HepG2 (cell line): ENCODE data around the gene ACP5. TPM values are rescaled to one million over a fixed set of nuclear protein-coding genes. Genes with fewer than 3 reads are reported as not detected.

Experiments used
- AGO1 ChIP-seq: fragments of 200-400 bp; formaldehyde crosslinking; IDR thresholded peaks from 2 replicates; pipeline ENCODE4 v1.6.1; 2017; ENCODE audit warnings: mild to moderate bottlenecking, low read depth, low read length, moderate library complexity; ENCODE audit not compliant: poor library complexity, severe bottlenecking
- AHDC1 ChIP-seq: sonication (generic); formaldehyde crosslinking; IDR thresholded peaks from 2 replicates; pipeline ENCODE4 v1.5.1; 2020; ENCODE audit warnings: mild to moderate bottlenecking, missing genetic modification reagents, borderline replicate concordance
- ERF ChIP-seq: IDR thresholded peaks from 2 replicates; pipeline ENCODE4 v1.6.1; 2018; ENCODE audit warnings: missing biosample characterization, missing genetic modification reagents
- HNF4A ChIP-seq: sonication (generic); formaldehyde crosslinking; IDR thresholded peaks from 2 replicates; pipeline ENCODE4 v1.4.0; 2020; ENCODE audit warnings: missing genetic modification reagents
- HNRNPLL ChIP-seq: fragments of 200-400 bp; formaldehyde crosslinking; IDR thresholded peaks from 2 replicates; pipeline ENCODE4 v1.6.1; 2017; ENCODE audit warnings: mild to moderate bottlenecking, low read depth, low read length; ENCODE audit not compliant: poor library complexity, severe bottlenecking
- NCOR1 ChIP-seq: fragments of 200-600 bp; sonication (generic); IDR thresholded peaks from 2 replicates; pipeline ENCODE4 v1.7.0; 2017; ENCODE audit warnings: antibody characterized with exemption, low read length, borderline replicate concordance
- PAX8 ChIP-seq: sonication (generic); formaldehyde crosslinking; IDR thresholded peaks from 2 replicates; pipeline ENCODE4 v1.8.0; 2022; ENCODE audit warnings: mild to moderate bottlenecking, missing genetic modification reagents, borderline replicate concordance
- RFXAP ChIP-seq: sonication (generic); formaldehyde crosslinking; IDR thresholded peaks from 2 replicates; pipeline ENCODE4 v1.4.0; 2020; ENCODE audit warnings: missing genetic modification reagents, borderline replicate concordance
- SP1 ChIP-seq, 2 experiments: fragments of 450-650 bp in 1 of 2; sonication (generic) in 1 of 2; formaldehyde crosslinking in 1 of 2; IDR thresholded peaks; 2 replicates each; pipeline versions ENCODE4 v1.4.0 to v1.6.1; 2016 to 2020; ENCODE audit warnings: missing genetic modification reagents in 1 of 2
- ZBTB8A ChIP-seq: sonication (generic); formaldehyde crosslinking; IDR thresholded peaks from 2 replicates; pipeline ENCODE4 v1.4.0; 2020; ENCODE audit warnings: mild to moderate bottlenecking, low read depth, missing genetic modification reagents, borderline replicate concordance
- ZNF280B ChIP-seq: sonication (generic); formaldehyde crosslinking; IDR thresholded peaks from 2 replicates; pipeline ENCODE4 v1.5.0; 2020; ENCODE audit warnings: missing genetic modification reagents, mild to moderate bottlenecking, borderline replicate concordance
- ZNF574 ChIP-seq: sonication (generic); formaldehyde crosslinking; IDR thresholded peaks from 2 replicates; pipeline ENCODE4 v1.4.0; 2020; ENCODE audit warnings: missing genetic modification reagents
- ZNF678 ChIP-seq: sonication (generic); formaldehyde crosslinking; IDR thresholded peaks from 2 replicates; pipeline ENCODE4 v1.4.0; 2020; ENCODE audit warnings: mild to moderate bottlenecking, missing genetic modification reagents
- polyA plus RNA-seq, 8 experiments: library from polyadenylated mRNA; depleted of rRNA in 3 of 8; stranded (reverse) in 7 of 8; unstranded in 1 of 8; fragments of >200 nt; fragmentation: Illumina TruSeq in 4 of 8; extraction: Trizol in 4 of 8; gene quantifications; 2 replicates each; pipeline versions ENCODE4 v1.2.1 to v1.2.3, GENCODE V29; 2011 to 2016; ENCODE audit warnings: low read depth in 4 of 8, missing spikeins in 1 of 8, mixed read lengths in 1 of 8; ENCODE audit not compliant: insufficient read depth in 1 of 8
- total RNA-seq, 5 experiments: library from RNA; depleted of rRNA; stranded (reverse); fragments of >200 nt; fragmentation: Illumina TruSeq; extraction: Trizol; gene quantifications; 2 replicates each; pipeline ENCODE4 v1.2.3, GENCODE V29; 2016; ENCODE audit warnings: low read depth in 1 of 5

The ACP5 gene
- total and polyA plus RNA-seq, 2 of the 13 experiments (the other 11 are each of a cell fraction or from before 2014, with no cell fraction given) = 1.3 to 6.7 TPM

- no peak for TF ChIP-seq AHDC1 (CRISPR knock-in tag)
- no peak for TF ChIP-seq HNF4A (CRISPR knock-in tag)
- peak; percentile 65 for TF ChIP-seq HNRNPLL
- peak; percentile 25 for TF ChIP-seq AGO1
- peak; percentile 46; the same call in 1 of the 2 replicates for TF ChIP-seq ERF
- no peak for TF ChIP-seq ZNF678 (CRISPR knock-in tag)
- peak; percentile 75 for TF ChIP-seq ZNF280B (CRISPR knock-in tag)
- TF ChIP-seq SP1 (IDR thresholded peaks at IDR 0.05) = no peak
- TF ChIP-seq SP1 (CRISPR knock-in tag; IDR thresholded peaks at IDR 0.05) = peak; percentile 91
- peak; percentile 69; the same call in 1 of the 2 replicates for TF ChIP-seq ZBTB8A
- no peak for TF ChIP-seq NCOR1
- TF ChIP-seq RFXAP (CRISPR knock-in tag) = peak; percentile 41; the same call in 1 of the 2 replicates
- TF ChIP-seq PAX8 (CRISPR knock-in tag) = no peak; the same call in 1 of the 2 replicates
- peak; percentile 66 for TF ChIP-seq ZNF574 (CRISPR knock-in tag)
These were observed 20.0 kb upstream of the ACP5 start, which contains the start of gene ZNF627 (continued) for GRCh38 chr19:11597202-11598102.
